HCT116 (cell line): ENCODE measurements around the gene RPS6KL1.

Source experiments
- POLR2AphosphoS5 ChIP-seq: IDR thresholded peaks from 2 replicates; pipeline ENCODE4 v1.6.1; 2011; ENCODE audit warnings: mild to moderate bottlenecking, low read depth, low read length, moderate library complexity
- TF ChIP-seq, protein P1 (sequence below): IDR thresholded peaks from 2 replicates; pipeline ENCODE4 v1.6.1; 2012

DNA sequence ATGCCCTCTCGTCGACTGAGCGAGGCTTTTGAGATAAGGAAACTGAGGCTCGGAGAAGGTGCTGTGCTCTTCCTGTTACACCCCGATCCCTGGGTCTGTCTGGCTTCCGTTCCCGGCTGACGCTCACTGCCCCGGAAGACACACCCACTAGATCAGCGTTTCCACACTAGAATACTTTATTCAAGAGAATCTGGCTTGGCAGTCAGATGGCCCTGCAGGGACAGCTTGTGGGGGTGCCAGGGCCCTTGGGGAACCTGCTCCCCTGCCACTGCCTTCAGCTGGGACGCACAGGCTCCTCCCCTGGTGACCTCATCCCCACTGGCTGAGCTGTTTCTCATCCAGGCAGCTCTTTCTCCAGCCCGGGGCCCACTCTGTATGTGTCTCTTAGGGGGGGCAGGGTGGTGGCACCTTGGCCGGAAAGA, 18.6 kb upstream of the RPS6KL1 start:
- TF ChIP-seq, protein P1, sequence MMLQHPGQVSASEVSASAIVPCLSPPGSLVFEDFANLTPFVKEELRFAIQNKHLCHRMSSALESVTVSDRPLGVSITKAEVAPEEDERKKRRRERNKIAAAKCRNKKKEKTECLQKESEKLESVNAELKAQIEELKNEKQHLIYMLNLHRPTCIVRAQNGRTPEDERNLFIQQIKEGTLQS, result no peak
- TF ChIP-seq POLR2AphosphoS5, result no peak
